H9 (cell line): Measurements from ENCODE around the gene PLXNA4. TPM values are rescaled to one million over a fixed set of nuclear protein-coding genes. Genes with fewer than 3 reads are reported as not detected.

Source experiments
- DNase-seq: peaks from one replicate; pipeline ENCODE4 v3.0.0-alpha.2; 2017
- H2AFZ ChIP-seq: one replicate; pipeline ENCODE4 v1.6.1; 2013; ENCODE audit warnings: mild to moderate bottlenecking, low read length, control low read depth, moderate library complexity
- H2AK5ac ChIP-seq: 2 replicates; pipeline ENCODE4 v1.6.1; 2013; ENCODE audit warnings: low read length, control low read depth, mixed read lengths; ENCODE audit not compliant: insufficient read length
- H2BK120ac ChIP-seq: one replicate; pipeline ENCODE4 v1.6.1; 2013; ENCODE audit warnings: low read depth, mild to moderate bottlenecking, low read length, control low read depth, inconsistent platforms; ENCODE audit not compliant: poor library complexity, severe bottlenecking
- H2BK12ac ChIP-seq: 2 replicates; pipeline ENCODE4 v1.6.1; 2013; ENCODE audit warnings: low read length, control low read depth, mixed read lengths, low read depth; ENCODE audit not compliant: insufficient read length
- H2BK15ac ChIP-seq: 2 replicates; pipeline ENCODE4 v1.6.1; 2013; ENCODE audit warnings: low read depth, low read length, control low read depth
- H2BK20ac ChIP-seq: one replicate; pipeline ENCODE4 v1.6.1; 2013; ENCODE audit warnings: low read depth, mild to moderate bottlenecking, low read length, control low read depth, inconsistent platforms; ENCODE audit not compliant: poor library complexity, severe bottlenecking
- H2BK5ac ChIP-seq: 2 replicates; pipeline ENCODE4 v1.6.1; 2013; ENCODE audit warnings: low read length, control low read depth, mixed read lengths; ENCODE audit not compliant: insufficient read length
- H3K14ac ChIP-seq: 2 replicates; pipeline ENCODE4 v1.6.1; 2013; ENCODE audit warnings: low read length, control low read depth; ENCODE audit not compliant: insufficient read depth
- H3K18ac ChIP-seq: 2 replicates; pipeline ENCODE4 v1.6.1; 2013; ENCODE audit warnings: low read depth, mild to moderate bottlenecking, mixed read lengths, low read length, control low read depth; ENCODE audit not compliant: insufficient read length
- H3K23ac ChIP-seq: 2 replicates; pipeline ENCODE4 v1.6.1; 2013; ENCODE audit warnings: low read length, control low read depth, mixed read lengths, low read depth; ENCODE audit not compliant: insufficient read length
- H3K23me2 ChIP-seq: 2 replicates; pipeline ENCODE4 v1.6.1; 2013; ENCODE audit warnings: low read depth, mild to moderate bottlenecking, mixed read lengths, low read length, control low read depth; ENCODE audit not compliant: insufficient read length, poor library complexity, severe bottlenecking
- H3K27ac ChIP-seq: 2 replicates; pipeline ENCODE4 v1.5.1; 2013; ENCODE audit warnings: low read length, control low read depth, mixed read lengths, low read depth; ENCODE audit not compliant: insufficient read length
- H3K27me3 ChIP-seq: 2 replicates; pipeline ENCODE4 v1.6.1; 2013; ENCODE audit warnings: low read length, control low read depth, inconsistent platforms; ENCODE audit not compliant: insufficient read depth
- H3K4ac ChIP-seq: 2 replicates; pipeline ENCODE4 v1.6.1; 2013; ENCODE audit warnings: low read depth, mild to moderate bottlenecking, control low read depth, inconsistent platforms, low read length, moderate library complexity
- H3K4me1 ChIP-seq: 2 replicates; pipeline ENCODE4 v1.6.1; 2013; ENCODE audit warnings: low read length, control low read depth, inconsistent platforms; ENCODE audit not compliant: insufficient read depth
- H3K4me2 ChIP-seq: 2 replicates; pipeline ENCODE4 v1.6.1; 2013; ENCODE audit warnings: low read length, control low read depth, mixed read lengths; ENCODE audit not compliant: insufficient read length, insufficient read depth
- H3K56ac ChIP-seq: 2 replicates; pipeline ENCODE4 v1.6.1; 2013; ENCODE audit warnings: low read depth, mild to moderate bottlenecking, mixed read lengths, low read length, control low read depth; ENCODE audit not compliant: insufficient read length
- H3K79me1 ChIP-seq: 2 replicates; pipeline ENCODE4 v1.6.1; 2013; ENCODE audit warnings: low read depth, mild to moderate bottlenecking, moderate library complexity, low read length, control low read depth, inconsistent platforms; ENCODE audit not compliant: insufficient read depth, poor library complexity, severe bottlenecking
- H3K79me2 ChIP-seq: 2 replicates; pipeline ENCODE4 v1.6.1; 2013; ENCODE audit warnings: low read length, control low read depth, inconsistent platforms; ENCODE audit not compliant: insufficient read depth
- H3K9ac ChIP-seq: 2 replicates; pipeline ENCODE4 v1.6.1; 2013; ENCODE audit warnings: low read length, control low read depth, mixed read lengths; ENCODE audit not compliant: insufficient read length; ENCODE audit errors: extremely low read depth
- H3K9me3 ChIP-seq: one replicate; pipeline ENCODE4 v1.6.1; 2013; ENCODE audit warnings: low read depth, low read length, inconsistent platforms; ENCODE audit not compliant: control insufficient read depth
- H3T11ph ChIP-seq: one replicate; pipeline ENCODE4 v1.6.1; 2013; ENCODE audit warnings: mild to moderate bottlenecking, low read length, control low read depth, inconsistent platforms
- H4K20me1 ChIP-seq: one replicate; pipeline ENCODE4 v1.6.1; 2013; ENCODE audit not compliant: control insufficient read depth, insufficient read length, insufficient read depth
- H4K5ac ChIP-seq: 2 replicates; pipeline ENCODE4 v1.6.1; 2013; ENCODE audit warnings: low read depth, mild to moderate bottlenecking, mixed read lengths, low read length, control low read depth; ENCODE audit not compliant: insufficient read length
- H4K8ac ChIP-seq: replicated peaks from 2 replicates; pipeline ENCODE4 v1.6.1; 2013; ENCODE audit warnings: low read length, control low read depth, mixed read lengths, low read depth; ENCODE audit not compliant: insufficient read length
- H4K91ac ChIP-seq: 2 replicates; pipeline ENCODE4 v1.6.1; 2013; ENCODE audit warnings: low read depth, mild to moderate bottlenecking, moderate library complexity, mixed read lengths, low read length, control low read depth; ENCODE audit not compliant: insufficient read length
- H3K27ac Mint-ChIP-seq, 3 experiments: 2 replicates in 2 of 3; 3 replicates in 1 of 3; pipeline ENCODE4 v1.8.0; 2020 to 2021; ENCODE audit warnings: mixed read lengths in 3 of 3, mild to moderate bottlenecking in 1 of 3, moderate library complexity in 1 of 3
- H3K27me3 Mint-ChIP-seq: 2 replicates; pipeline ENCODE4 v1.8.0; 2021; ENCODE audit warnings: low read depth, mild to moderate bottlenecking, moderate library complexity, mixed read lengths
- H3K36me3 Mint-ChIP-seq, 3 experiments: 2 replicates in 2 of 3; 3 replicates in 1 of 3; pipeline ENCODE4 v1.8.0; 2020 to 2021; ENCODE audit warnings: low read depth in 3 of 3, mixed read lengths in 3 of 3; ENCODE audit not compliant: insufficient read depth in 1 of 3
- H3K4me1 Mint-ChIP-seq, 2 experiments: 2 replicates each; pipeline ENCODE4 v1.8.0; 2020; ENCODE audit warnings: mixed read lengths in 2 of 2
- H3K4me3 Mint-ChIP-seq, 2 experiments: 2 replicates in 1 of 2; 3 replicates in 1 of 2; pipeline ENCODE4 v1.8.0; 2020 to 2021; ENCODE audit warnings: mild to moderate bottlenecking in 2 of 2, mixed read lengths in 2 of 2, moderate library complexity in 1 of 2
- H3K9me3 Mint-ChIP-seq, 2 experiments: 2 replicates in 1 of 2; 3 replicates in 1 of 2; pipeline ENCODE4 v1.8.0; 2020; ENCODE audit warnings: mild to moderate bottlenecking in 2 of 2, mixed read lengths in 2 of 2, moderate library complexity in 1 of 2
- WGBS: extraction: QIAGEN DNeasy Blood & Tissue Kit; methylation state at CpG from one replicate; pipeline ENCODE4 v1.1.7; 2013; ENCODE audit warnings: missing lambda C conversion rate, low lambda C conversion rate, mixed read lengths; ENCODE audit not compliant: insufficient read length; ENCODE audit errors: extremely low coverage; 5-methylcytosine and 5-hydroxymethylcytosine counted together
- total RNA-seq: library from RNA; stranded (reverse); gene quantifications from 2 replicates; pipeline ENCODE4 v1.2.1, GENCODE V29; 2021
- TF ChIP-seq, protein P1 (sequence below): fragments of 200-600 bp; sonication (generic); conservative IDR thresholded peaks from 3 replicates; pipeline ENCODE4 v1.8.0; 2021; ENCODE audit warnings: antibody characterized with exemption, mild to moderate bottlenecking

The PLXNA4 gene
- total RNA-seq, 1 experiment from 2014 or later, result 0.35 TPM

DNA sequence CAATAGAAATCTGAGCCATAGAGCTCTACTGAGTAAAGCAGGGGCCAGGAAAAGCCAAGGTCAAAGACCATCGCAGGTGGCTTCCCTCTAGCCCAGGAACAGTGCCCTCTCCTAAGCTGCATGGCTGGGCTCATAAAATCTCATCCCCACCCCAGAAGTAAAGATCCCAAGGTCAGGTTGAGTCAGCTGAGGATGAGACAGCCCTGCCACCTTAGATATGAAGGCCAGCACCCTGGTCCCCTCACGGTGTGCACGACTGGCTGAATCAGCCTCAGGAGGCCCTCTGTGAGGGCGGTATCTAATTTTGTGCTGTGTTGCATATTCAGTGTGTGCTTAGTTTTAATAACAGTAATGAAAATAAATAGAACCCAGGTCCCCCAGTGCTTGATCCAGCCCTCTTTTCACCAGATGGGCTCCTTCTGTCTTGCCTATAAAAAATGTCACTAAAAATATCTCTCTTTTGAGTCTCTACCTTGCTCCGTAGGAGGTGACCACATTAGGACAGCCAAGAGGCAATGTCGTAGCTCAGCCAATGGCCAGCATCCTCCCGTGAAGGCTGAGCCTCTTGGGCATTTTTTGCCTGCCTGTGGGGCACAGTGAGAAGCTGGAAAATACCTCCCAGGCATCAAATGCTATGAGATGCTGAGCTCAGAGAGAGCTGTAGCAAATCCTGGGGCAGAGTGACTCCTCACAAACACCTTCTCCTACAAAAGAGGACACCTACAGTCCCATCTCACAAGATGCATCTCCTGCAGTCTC is 424.0 kb downstream of the PLXNA4 start:
- no peak overlapping the region for H4K5ac ChIP-seq
- no peak overlapping the region for H2BK15ac ChIP-seq
- H3K4me1 Mint-ChIP-seq, result peaks cover 20 to 26% of the 10 kb centered on the region in 2 experiments
- no peak overlapping the region for H3K4me3 Mint-ChIP-seq
- H3K79me2 ChIP-seq, result no peaks in the 10 kb centered on the region
- no peak overlapping the region for H3K27ac ChIP-seq
- H2BK5ac ChIP-seq, result no peak overlapping the region
- H3K56ac ChIP-seq, result no peak overlapping the region
- DNase-seq, result no peak
- peaks cover 0 to 2% (median 0%) of the 10 kb centered on the region in 3 experiments; a peak in 1 of 7 replicates for H3K36me3 Mint-ChIP-seq
- no peaks in the 10 kb centered on the region for H3K79me1 ChIP-seq
- TF ChIP-seq, protein P1, sequence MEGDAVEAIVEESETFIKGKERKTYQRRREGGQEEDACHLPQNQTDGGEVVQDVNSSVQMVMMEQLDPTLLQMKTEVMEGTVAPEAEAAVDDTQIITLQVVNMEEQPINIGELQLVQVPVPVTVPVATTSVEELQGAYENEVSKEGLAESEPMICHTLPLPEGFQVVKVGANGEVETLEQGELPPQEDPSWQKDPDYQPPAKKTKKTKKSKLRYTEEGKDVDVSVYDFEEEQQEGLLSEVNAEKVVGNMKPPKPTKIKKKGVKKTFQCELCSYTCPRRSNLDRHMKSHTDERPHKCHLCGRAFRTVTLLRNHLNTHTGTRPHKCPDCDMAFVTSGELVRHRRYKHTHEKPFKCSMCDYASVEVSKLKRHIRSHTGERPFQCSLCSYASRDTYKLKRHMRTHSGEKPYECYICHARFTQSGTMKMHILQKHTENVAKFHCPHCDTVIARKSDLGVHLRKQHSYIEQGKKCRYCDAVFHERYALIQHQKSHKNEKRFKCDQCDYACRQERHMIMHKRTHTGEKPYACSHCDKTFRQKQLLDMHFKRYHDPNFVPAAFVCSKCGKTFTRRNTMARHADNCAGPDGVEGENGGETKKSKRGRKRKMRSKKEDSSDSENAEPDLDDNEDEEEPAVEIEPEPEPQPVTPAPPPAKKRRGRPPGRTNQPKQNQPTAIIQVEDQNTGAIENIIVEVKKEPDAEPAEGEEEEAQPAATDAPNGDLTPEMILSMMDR, result no peak
- no peaks in the 10 kb centered on the region for H3K9me3 Mint-ChIP-seq
- no peak overlapping the region for H2BK12ac ChIP-seq
- peaks cover 19% of the 10 kb centered on the region for H3K27me3 Mint-ChIP-seq
- no peak overlapping the region; the same call in 1 of the 2 replicates for H3K14ac ChIP-seq
- H3K23me2 ChIP-seq, result no peaks in the 10 kb centered on the region
- no CpG with 5 or more reads among the region's 7 CpGs for WGBS
- no peak overlapping the region for H3K18ac ChIP-seq
- H3K27ac Mint-ChIP-seq, result no peak overlapping the region
- H4K8ac ChIP-seq, result no peak overlapping the region
- no peaks in the 10 kb centered on the region; the same call in 1 of the 2 replicates for H3K27me3 ChIP-seq
- H3K4me2 ChIP-seq, result no peak overlapping the region
- H2AK5ac ChIP-seq, result no peak overlapping the region
- H2BK20ac ChIP-seq, result no peak overlapping the region
- H3T11ph ChIP-seq, result no peak overlapping the region
- no peaks in the 10 kb centered on the region for H3K9me3 ChIP-seq
- no peak overlapping the region for H4K91ac ChIP-seq
- no peaks in the 10 kb centered on the region for H4K20me1 ChIP-seq
- no peak overlapping the region for H3K4ac ChIP-seq
- H2AFZ ChIP-seq, result no peak overlapping the region
- no peaks in the 10 kb centered on the region; the same call in 1 of the 2 replicates for H3K4me1 ChIP-seq
- H3K9ac ChIP-seq, result no peak overlapping the region
- H3K23ac ChIP-seq, result no peak overlapping the region
- no peak overlapping the region for H2BK120ac ChIP-seq
